K562 (cell line): ENCODE measurements around the gene RHOBTB3. TPM values are rescaled to one million over a fixed set of nuclear protein-coding genes. Genes with fewer than 3 reads are reported as not detected.
A peak's percentile ranks its signal among the peaks of the same experiment; 100 is the strongest.

ENCODE experiments used
- CREB1 ChIP-seq, 2 experiments: sonication (generic) in 1 of 2; formaldehyde crosslinking in 1 of 2; IDR thresholded peaks; 2 replicates each; pipeline versions ENCODE4 v1.6.1 to v1.8.0; 2012 to 2022; ENCODE audit warnings: inconsistent platforms in 1 of 2, mild to moderate bottlenecking in 1 of 2, missing genetic modification reagents in 1 of 2, moderate library complexity in 1 of 2
- CTBP1 ChIP-seq: fragments of 450-650 bp; IDR thresholded peaks from 2 replicates; pipeline ENCODE4 v1.6.1; 2016; ENCODE audit warnings: borderline replicate concordance
- ETV1 ChIP-seq: fragments of 450-650 bp; conservative IDR thresholded peaks from 2 replicates; pipeline ENCODE4 v1.6.1; 2016; ENCODE audit warnings: missing genetic modification characterization, control low read depth, low read depth, missing compliant biosample characterization
- IFI16 ChIP-seq: fragments of 250-450 bp; sonication (Bioruptor Pico); IDR thresholded peaks from 2 replicates; pipeline ENCODE4 v2.1.2; 2022; ENCODE audit warnings: mild to moderate bottlenecking, inconsistent platforms
- PHTF2 ChIP-seq: fragments of 250-450 bp; sonication (Bioruptor Pico); IDR thresholded peaks from 2 replicates; pipeline ENCODE4 v1.5.0; 2021; ENCODE audit warnings: mild to moderate bottlenecking
- PTTG1 ChIP-seq: fragments of 450-650 bp; IDR thresholded peaks from 2 replicates; pipeline ENCODE4 v1.6.1; 2016; ENCODE audit warnings: low read depth, mild to moderate bottlenecking, missing genetic modification characterization, missing compliant biosample characterization
- RAD21 ChIP-seq, 2 experiments: fragments of 250-450 bp in 1 of 2; fragments of 450-650 bp in 1 of 2; sonication (Bioruptor Pico) in 1 of 2; formaldehyde crosslinking in 1 of 2; IDR thresholded peaks in 1 of 2; conservative IDR thresholded peaks in 1 of 2; 2 replicates each; pipeline versions ENCODE4 v1.4.0 to v1.8.0; 2020 to 2022; ENCODE audit warnings: mild to moderate bottlenecking in 2 of 2, moderate library complexity in 1 of 2
- RCOR1 ChIP-seq, 2 experiments: IDR thresholded peaks; 2 replicates each; pipeline ENCODE4 v1.6.1; 2012; ENCODE audit warnings: low read depth in 2 of 2, low read length in 2 of 2, borderline replicate concordance in 1 of 2, improper control_type of control experiment in 1 of 2
- STAT5A ChIP-seq: IDR thresholded peaks from 2 replicates; pipeline ENCODE4 v1.6.1; 2012; ENCODE audit warnings: low read length, inconsistent platforms, borderline replicate concordance
- ZEB2 ChIP-seq: fragments of 450-650 bp; IDR thresholded peaks from 2 replicates; pipeline ENCODE4 v1.6.1; 2016
- ZNF76 ChIP-seq: fragments of 250-450 bp; sonication (Bioruptor Pico); IDR thresholded peaks from 2 replicates; pipeline ENCODE4 v1.4.0; 2020; ENCODE audit warnings: mild to moderate bottlenecking, moderate library complexity, borderline replicate concordance
- polyA plus RNA-seq, 8 experiments: library from polyadenylated mRNA; depleted of rRNA in 4 of 8; stranded (reverse) in 5 of 8; unstranded in 3 of 8; fragments of >200 nt; fragmentation: Nextera tagmentation in 2 of 8; fragmentation: Illumina TruSeq in 1 of 8; extraction: Ambion mirVana in 2 of 8; extraction: Trizol in 1 of 8; gene quantifications; 2 replicates each; pipeline versions ENCODE4 v1.2.1 to v1.2.3, GENCODE V29; 2011 to 2014; ENCODE audit warnings: inconsistent platforms in 1 of 8, missing spikeins in 1 of 8
- total RNA-seq, 7 experiments: library from RNA; depleted of rRNA in 6 of 7; stranded (reverse); fragments of >200 nt in 6 of 7; fragmentation: Illumina TruSeq in 2 of 7; extraction: Trizol in 2 of 7; gene quantifications; 2 replicates each; pipeline versions ENCODE4 v1.2.1 to v1.2.3, GENCODE V29; 2011 to 2021; ENCODE audit warnings: low replicate concordance in 1 of 7
- TF ChIP-seq, protein P1 (sequence below): fragments of 450-650 bp; formaldehyde crosslinking; IDR thresholded peaks from 2 replicates; pipeline ENCODE4 v1.4.0; 2020; ENCODE audit warnings: mild to moderate bottlenecking, moderate library complexity

The RHOBTB3 gene
- total and polyA plus RNA-seq, 9 of the 15 experiments (the other 6 are each of a cell fraction or from before 2014, with no cell fraction given), result 39.7 to 143 (median 115) TPM

GRCh38 chr5:95823218-95823737, 92.1 kb downstream of the RHOBTB3 start (continued):
- TF ChIP-seq ETV1 (tag) (0 out of 2 replicates have a peak, but pooled peaks have one; percentile 10), PTTG1 (tag) (no peak), CTBP1 (no peak), ZEB2 (no peak), STAT5A (no peak), CREB1 (IDR thresholded peaks at IDR 0.05) (no peak), CREB1 (CRISPR knock-in tag; IDR thresholded peaks at IDR 0.05) (no peak), PHTF2 (CRISPR knock-in tag) (no peak), RCOR1 (IDR thresholded peaks at IDR 0.05; ENCODE audit: borderline replicate concordance in 1 of 2, low read depth in 2 of 2, low read length in 2 of 2) (no peak), RAD21 (CRISPR knock-in tag; conservative IDR thresholded peaks at IDR 0.05 in 1 of 2, IDR thresholded peaks at IDR 0.05 in 1 of 2) (no peak), ZNF76 (CRISPR knock-in tag) (no peak), IFI16 (CRISPR knock-in tag) (no peak)
- TF ChIP-seq, protein P1, sequence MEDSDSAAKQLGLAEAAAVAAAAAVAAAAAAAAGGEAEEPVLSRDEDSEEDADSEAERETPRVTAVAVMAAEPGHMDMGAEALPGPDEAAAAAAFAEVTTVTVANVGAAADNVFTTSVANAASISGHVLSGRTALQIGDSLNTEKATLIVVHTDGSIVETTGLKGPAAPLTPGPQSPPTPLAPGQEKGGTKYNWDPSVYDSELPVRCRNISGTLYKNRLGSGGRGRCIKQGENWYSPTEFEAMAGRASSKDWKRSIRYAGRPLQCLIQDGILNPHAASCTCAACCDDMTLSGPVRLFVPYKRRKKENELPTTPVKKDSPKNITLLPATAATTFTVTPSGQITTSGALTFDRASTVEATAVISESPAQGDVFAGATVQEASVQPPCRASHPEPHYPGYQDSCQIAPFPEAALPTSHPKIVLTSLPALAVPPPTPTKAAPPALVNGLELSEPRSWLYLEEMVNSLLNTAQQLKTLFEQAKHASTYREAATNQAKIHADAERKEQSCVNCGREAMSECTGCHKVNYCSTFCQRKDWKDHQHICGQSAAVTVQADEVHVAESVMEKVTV (CRISPR knock-in tag), result no peak
